ENCODE measurements around the gene EPB41. TPM values are rescaled to one million over a fixed set of nuclear protein-coding genes. Genes with fewer than 3 reads are reported as not detected.
"Not testable (repeated sequence)": the region's sequence is repeated elsewhere in the genome, so short reads cannot be mapped to it uniquely, and the experiment has no call there.

EPB41 gene
- total and polyA plus RNA-seq, 9 donors = 11.2 to 56.4 (median 29.9) TPM

DNA sequence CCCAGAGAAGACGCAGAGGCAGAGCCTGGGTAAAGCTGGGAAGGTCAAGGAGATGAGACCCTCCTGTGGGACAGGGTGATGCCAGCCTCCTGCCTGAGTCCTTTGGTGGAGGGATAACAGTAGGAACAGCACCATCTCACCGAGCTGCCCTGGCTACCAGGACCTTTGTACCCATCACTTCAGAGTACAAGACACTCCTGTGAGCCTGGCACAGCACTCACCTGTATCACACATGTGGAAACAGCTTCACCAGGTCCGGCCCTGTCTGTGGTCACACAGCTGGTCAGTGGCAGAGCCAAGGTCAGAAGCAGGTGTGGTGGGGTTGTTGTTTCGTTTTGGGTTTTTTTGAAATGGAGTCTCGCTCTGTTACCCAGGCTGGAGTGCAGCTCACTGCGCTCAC, 214.4 kb downstream of the EPB41 start:
- no peaks in the 10 kb centered on the region for H3K27me3 ChIP-seq
- no peak overlapping the region for H3K4me3 ChIP-seq
- H3K9me3 ChIP-seq = no peaks in the 10 kb centered on the region
- peaks cover 6% of the 10 kb centered on the region for H3K4me1 ChIP-seq (ENCODE audit: insufficient read depth)
- no peak overlapping the region for H3K27ac ChIP-seq
- H3K36me3 ChIP-seq = no peaks in the 10 kb centered on the region
- 58 to 82% (median 70%) methylated on average over 5 to 6 of the region's 6 CpGs for WGBS, 3 donors
- DNase-seq = no peak
- intact Hi-C loops (cut with DNase I) = loop anchor here in 2 of 4 donors (10.0 kb wide), 1 partner anchor 244 kb away; no protein-coding TSS in a partner anchor
- TF ChIP-seq EP300 (IDR thresholded peaks at IDR 0.05) = no peak
- TF ChIP-seq POLR2A (IDR thresholded peaks at IDR 0.05) = no peak
- TF ChIP-seq, protein P1, sequence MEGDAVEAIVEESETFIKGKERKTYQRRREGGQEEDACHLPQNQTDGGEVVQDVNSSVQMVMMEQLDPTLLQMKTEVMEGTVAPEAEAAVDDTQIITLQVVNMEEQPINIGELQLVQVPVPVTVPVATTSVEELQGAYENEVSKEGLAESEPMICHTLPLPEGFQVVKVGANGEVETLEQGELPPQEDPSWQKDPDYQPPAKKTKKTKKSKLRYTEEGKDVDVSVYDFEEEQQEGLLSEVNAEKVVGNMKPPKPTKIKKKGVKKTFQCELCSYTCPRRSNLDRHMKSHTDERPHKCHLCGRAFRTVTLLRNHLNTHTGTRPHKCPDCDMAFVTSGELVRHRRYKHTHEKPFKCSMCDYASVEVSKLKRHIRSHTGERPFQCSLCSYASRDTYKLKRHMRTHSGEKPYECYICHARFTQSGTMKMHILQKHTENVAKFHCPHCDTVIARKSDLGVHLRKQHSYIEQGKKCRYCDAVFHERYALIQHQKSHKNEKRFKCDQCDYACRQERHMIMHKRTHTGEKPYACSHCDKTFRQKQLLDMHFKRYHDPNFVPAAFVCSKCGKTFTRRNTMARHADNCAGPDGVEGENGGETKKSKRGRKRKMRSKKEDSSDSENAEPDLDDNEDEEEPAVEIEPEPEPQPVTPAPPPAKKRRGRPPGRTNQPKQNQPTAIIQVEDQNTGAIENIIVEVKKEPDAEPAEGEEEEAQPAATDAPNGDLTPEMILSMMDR (IDR thresholded peaks at IDR 0.05) = no peak

DNA sequence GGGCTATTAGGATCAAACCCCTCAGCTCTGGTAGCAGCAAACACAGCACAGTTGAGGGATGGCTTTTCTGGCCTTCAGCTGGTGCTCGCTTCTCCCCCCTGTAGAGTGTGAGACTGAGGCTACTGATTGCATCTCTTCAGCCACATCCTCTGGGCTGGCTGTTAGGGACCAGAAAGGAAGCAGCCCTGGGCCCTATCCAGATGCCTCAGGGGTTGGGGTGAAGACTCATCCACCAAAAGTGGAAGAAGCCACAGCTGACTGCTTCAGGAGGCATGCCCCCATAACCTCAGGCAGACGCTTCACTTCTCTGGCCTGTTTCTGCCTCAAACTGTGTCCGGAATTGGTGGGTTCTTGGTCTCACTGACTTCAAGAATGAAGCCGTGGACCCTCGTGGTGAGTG, 215.5 kb downstream of the EPB41 start:
- Histone ChIP-seq H3K4me1 (ENCODE audit: insufficient read depth) (peaks cover 6% of the 10 kb centered on the region), H3K4me3 (no peak overlapping the region), H3K9me3 (no peaks in the 10 kb centered on the region), H3K27ac (no peak overlapping the region), H3K36me3 (no peaks in the 10 kb centered on the region), H3K27me3 (no peaks in the 10 kb centered on the region)
- WGBS, 3 donors = 82 to 86% (median 86%) methylated on average over 5 of the region's 5 CpGs
- TF ChIP-seq, protein P1 (IDR thresholded peaks at IDR 0.05) = no peak
- TF ChIP-seq EP300 (IDR thresholded peaks at IDR 0.05) (no peak), POLR2A (IDR thresholded peaks at IDR 0.05) (no peak)
- no peak for DNase-seq
- intact Hi-C loops (cut with DNase I) = loop anchor here in 2 of 4 donors (10.0 kb wide), 1 partner anchor 245 kb away; no protein-coding TSS in a partner anchor

DNA sequence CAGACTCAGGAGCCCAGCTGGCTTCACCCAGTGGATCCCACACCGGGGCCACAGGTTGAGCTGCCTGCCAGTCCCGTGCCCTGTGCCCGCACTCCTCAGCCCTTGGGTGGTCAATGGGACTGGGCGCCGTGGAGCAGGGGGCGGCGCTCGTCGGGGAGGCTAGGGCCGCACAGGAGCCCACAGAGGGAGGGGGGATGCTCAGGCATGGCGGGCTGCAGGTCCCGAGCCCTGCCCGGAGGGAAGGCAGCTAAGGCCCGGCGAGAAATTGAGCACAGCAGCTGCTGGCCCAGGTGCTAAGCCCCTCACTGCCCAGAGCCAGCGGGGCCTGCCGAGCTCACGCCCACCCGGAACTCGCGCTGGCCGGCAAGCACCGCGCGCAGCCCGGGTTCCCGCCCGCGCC, 216.7 kb downstream of the EPB41 start:
- H3K4me3 ChIP-seq; H3K4me1 ChIP-seq (ENCODE audit: insufficient read depth); DNase-seq; intact Hi-C loops (cut with DNase I); H3K27ac ChIP-seq; H3K36me3 ChIP-seq; H3K9me3 ChIP-seq; H3K27me3 ChIP-seq: not testable (repeated sequence)
- 93 to 95% (median 95%) methylated on average over 27 to 29 of the region's 29 CpGs for WGBS, 3 donors

DNA sequence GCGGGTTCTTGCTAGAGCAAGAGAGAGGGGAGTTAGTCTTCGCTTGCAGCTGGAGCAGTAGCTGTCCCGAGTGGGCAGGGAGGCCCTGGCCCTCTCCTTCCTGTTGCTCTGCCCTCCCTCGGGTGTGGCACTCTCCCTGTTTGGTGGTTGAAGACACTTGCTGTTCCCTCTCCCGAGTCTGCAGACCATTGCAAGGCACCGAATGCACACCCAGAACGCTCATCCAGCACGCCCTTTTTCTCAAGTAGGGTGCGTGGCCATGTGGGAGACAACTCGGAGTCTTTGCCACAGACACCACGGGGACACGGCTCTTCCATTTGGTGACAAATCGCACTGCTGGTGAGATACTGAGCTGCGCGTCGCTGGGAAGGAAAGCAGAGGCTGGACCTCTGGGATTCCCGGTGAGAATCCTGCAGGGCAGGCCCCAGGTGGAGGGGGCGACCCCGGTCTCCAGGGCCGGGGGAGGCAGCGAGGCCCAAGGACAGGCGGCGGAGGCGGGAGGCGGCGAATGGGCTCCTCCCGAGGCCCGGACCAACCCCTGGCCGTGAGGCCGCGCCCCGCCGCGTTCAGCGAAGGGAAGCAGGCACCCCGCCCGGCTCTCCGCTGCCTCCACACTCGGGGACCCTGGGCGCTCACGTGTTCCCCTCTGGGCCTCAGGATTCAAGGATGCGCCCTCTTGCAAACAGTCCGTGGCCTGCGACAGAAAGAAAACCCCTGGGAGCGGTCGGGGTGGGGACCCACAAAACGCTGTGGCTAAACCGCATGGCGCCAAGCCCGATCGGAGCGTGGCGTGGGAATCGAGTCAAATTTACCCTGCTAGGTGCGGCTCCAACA, 219.7 kb downstream of the EPB41 start:
- intact Hi-C loops (cut with DNase I) = no loop called here
- WGBS, 3 donors = 62 to 72% (median 68%) methylated on average over 54 to 55 of the region's 55 CpGs

More for the DNA sequence above, 219.7 kb downstream of the EPB41 start:
- H3K4me3 ChIP-seq = no peak overlapping the region
- H3K27ac ChIP-seq = no peak overlapping the region
- no peaks in the 10 kb centered on the region for H3K9me3 ChIP-seq
- no peaks in the 10 kb centered on the region for H3K27me3 ChIP-seq
- peaks cover 4% of the 10 kb centered on the region for H3K4me1 ChIP-seq (ENCODE audit: insufficient read depth)
- DNase-seq = peak in 2 of 5 donors; percentile 45 to 59
- TF ChIP-seq, protein P1 (IDR thresholded peaks at IDR 0.05) = no peak
- TF ChIP-seq EP300 (IDR thresholded peaks at IDR 0.05) (no peak), POLR2A (IDR thresholded peaks at IDR 0.05) (no peak)
- H3K36me3 ChIP-seq = no peaks in the 10 kb centered on the region

Data from ovary (tissue), 9 donors.